HEK293 (cell line): Measurements from ENCODE around the gene PDE4D.

Experiments used
- CTCF ChIA-PET: fragments of 350-600 bp; formaldehyde crosslinking; extraction: SDS; loops from one replicate; lab custom pipeline; 2021; ENCODE audit warnings: antibody characterized with exemption; lab: Yijun Ruan, JAX
- POLR2A ChIA-PET: fragments of 300-600 bp; formaldehyde crosslinking; extraction: SDS; loops from one replicate; lab custom pipeline; 2020; ENCODE audit warnings: antibody characterized with exemption, inconsistent platforms; lab: Yijun Ruan, JAX
- H3K27ac ChIP-seq: fragments of 200-500 bp; sonication (Bioruptor generic); 2 replicates; pipeline ENCODE4 v1.5.1; 2014; ENCODE audit warnings: low read depth, low read length, control low read depth, inconsistent platforms; ENCODE audit errors: extremely low read depth
- H3K36me3 ChIP-seq, 2 experiments: fragments of 200-500 bp in 1 of 2; sonication (Bioruptor generic) in 1 of 2; 1 replicate in 1 of 2; 2 replicates in 1 of 2; pipeline ENCODE4 v1.5.1; 2014 to 2017; ENCODE audit warnings: inconsistent platforms in 2 of 2, low read length in 2 of 2; ENCODE audit not compliant: control insufficient read depth in 2 of 2, insufficient read depth in 1 of 2
- H3K4me1 ChIP-seq: fragments of 200-500 bp; sonication (Bioruptor generic); 2 replicates; pipeline ENCODE4 v1.5.1; 2014; ENCODE audit warnings: mild to moderate bottlenecking, low read length, inconsistent platforms; ENCODE audit not compliant: control insufficient read depth, insufficient read depth
- H3K4me3 ChIP-seq: 2 replicates; pipeline ENCODE4 v1.5.1; 2011; ENCODE audit warnings: low read depth, mild to moderate bottlenecking, control low read depth, low read length, moderate library complexity
- H3K9me3 ChIP-seq: fragments of 200-500 bp; sonication (Bioruptor generic); 2 replicates; pipeline ENCODE4 v1.5.1; 2014; ENCODE audit warnings: low read depth, low read length, inconsistent platforms; ENCODE audit not compliant: control insufficient read depth, insufficient read depth
- EGR2 ChIP-seq: fragments of 450-650 bp; formaldehyde crosslinking; IDR thresholded peaks from 2 replicates; pipeline ENCODE4 v1.5.1; 2016; ENCODE audit warnings: low read depth, missing biosample characterization, missing genetic modification characterization
- GLIS1 ChIP-seq: fragments of 450-650 bp; formaldehyde crosslinking; IDR thresholded peaks from 2 replicates; pipeline ENCODE4 v1.5.1; 2016; ENCODE audit warnings: missing biosample characterization, missing genetic modification characterization
- IKZF3 ChIP-seq: fragments of 450-650 bp; IDR thresholded peaks from 2 replicates; pipeline ENCODE4 v1.5.0; 2018; ENCODE audit warnings: missing biosample characterization, mild to moderate bottlenecking, missing genetic modification characterization, moderate library complexity
- PRDM4 ChIP-seq: fragments of 450-650 bp; formaldehyde crosslinking; IDR thresholded peaks from 2 replicates; pipeline ENCODE4 v1.5.1; 2017; ENCODE audit warnings: missing biosample characterization, missing genetic modification characterization
- RBAK ChIP-seq: fragments of 450-650 bp; formaldehyde crosslinking; IDR thresholded peaks from 2 replicates; pipeline ENCODE4 v1.5.1; 2016; ENCODE audit warnings: missing biosample characterization, missing genetic modification characterization
- SCRT2 ChIP-seq: fragments of 450-650 bp; formaldehyde crosslinking; IDR thresholded peaks from 2 replicates; pipeline ENCODE4 v1.5.1; 2016; ENCODE audit warnings: missing biosample characterization, missing genetic modification characterization
- ZBTB17 ChIP-seq: fragments of 450-650 bp; formaldehyde crosslinking; IDR thresholded peaks from 2 replicates; pipeline ENCODE4 v1.5.1; 2016; ENCODE audit warnings: missing biosample characterization, missing genetic modification characterization
- ZNF146 ChIP-seq: fragments of 450-650 bp; formaldehyde crosslinking; IDR thresholded peaks from 2 replicates; pipeline ENCODE4 v1.5.1; 2016; ENCODE audit warnings: missing biosample characterization, missing genetic modification characterization
- ZNF214 ChIP-seq: fragments of 450-650 bp; formaldehyde crosslinking; IDR thresholded peaks from 2 replicates; pipeline ENCODE4 v1.5.1; 2017; ENCODE audit warnings: missing biosample characterization, mild to moderate bottlenecking, missing genetic modification characterization, borderline replicate concordance
- ZNF23 ChIP-seq: fragments of 450-650 bp; formaldehyde crosslinking; IDR thresholded peaks from 2 replicates; pipeline ENCODE4 v1.5.1; 2016; ENCODE audit warnings: missing biosample characterization, missing genetic modification characterization, borderline replicate concordance
- ZNF239 ChIP-seq: fragments of 450-650 bp; formaldehyde crosslinking; IDR thresholded peaks from 2 replicates; pipeline ENCODE4 v1.5.1; 2016; ENCODE audit warnings: missing biosample characterization, missing genetic modification characterization
- ZNF580 ChIP-seq: fragments of 450-650 bp; formaldehyde crosslinking; IDR thresholded peaks from 2 replicates; pipeline ENCODE4 v1.5.1; 2016; ENCODE audit warnings: missing biosample characterization, missing genetic modification characterization
- ZNF600 ChIP-seq: fragments of 450-650 bp; formaldehyde crosslinking; IDR thresholded peaks from 2 replicates; pipeline ENCODE4 v1.5.1; 2016; ENCODE audit warnings: missing biosample characterization, missing genetic modification characterization
- ZNF677 ChIP-seq: fragments of 450-650 bp; IDR thresholded peaks from 2 replicates; pipeline ENCODE4 v1.5.0; 2018; ENCODE audit warnings: missing biosample characterization, mild to moderate bottlenecking, missing genetic modification characterization, moderate library complexity
- TF ChIP-seq, protein P1 (sequence below): fragments of 450-650 bp; formaldehyde crosslinking; IDR thresholded peaks from 2 replicates; pipeline ENCODE4 v1.5.1; 2017; ENCODE audit warnings: missing biosample characterization, missing genetic modification characterization
- TF ChIP-seq, protein P2 (sequence below): fragments of 450-650 bp; formaldehyde crosslinking; IDR thresholded peaks from 2 replicates; pipeline ENCODE4 v1.5.1; 2016; ENCODE audit warnings: missing biosample characterization, missing genetic modification characterization
- TF ChIP-seq, protein P3 (sequence below): fragments of 450-650 bp; IDR thresholded peaks from 2 replicates; pipeline ENCODE4 v1.5.1; 2018; ENCODE audit warnings: missing biosample characterization, missing genetic modification characterization

PDE4D gene

DNA sequence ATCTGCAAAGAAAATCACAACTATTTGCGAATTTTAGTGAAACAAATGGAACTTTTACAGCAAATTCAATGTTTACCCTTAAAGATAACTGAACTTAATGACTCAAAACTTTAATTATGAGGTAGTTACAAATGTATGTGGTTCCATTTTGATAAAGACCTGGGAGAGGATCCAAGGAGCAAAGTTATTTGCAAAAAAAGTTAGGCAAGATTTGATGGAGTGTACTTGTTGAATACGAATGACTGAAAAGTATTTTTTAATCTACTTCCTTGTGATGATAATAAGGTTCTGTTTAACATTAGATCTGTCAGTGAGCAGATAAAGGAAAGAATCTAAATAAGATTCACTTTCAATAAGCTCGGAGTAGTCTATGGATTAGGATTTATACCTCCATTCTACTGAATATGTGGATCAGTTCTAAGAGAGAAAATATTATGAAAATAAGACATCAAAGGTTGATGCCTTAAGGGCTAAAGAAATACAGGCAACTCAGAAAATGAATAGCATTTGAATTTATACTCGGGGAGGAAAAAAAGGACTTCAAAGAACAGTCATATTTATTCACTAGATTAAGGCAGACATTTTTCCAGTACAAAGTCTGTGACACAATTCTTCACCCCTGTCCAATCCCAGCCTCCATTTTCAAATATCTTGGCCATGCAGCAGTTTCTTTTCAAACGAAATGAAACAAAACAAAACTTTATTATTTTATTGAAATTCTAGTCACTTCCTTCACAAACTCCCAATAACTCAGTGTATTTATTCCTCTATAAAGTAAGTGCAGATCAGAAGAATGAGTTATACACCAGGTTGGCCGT is 199.8 kb downstream of the PDE4D start:
- Histone ChIP-seq H3K9me3 (no peaks in the 10 kb centered on the region), H3K4me3 (no peak overlapping the region), H3K4me1 (no peaks in the 10 kb centered on the region; the same call in 1 of the 2 replicates)
- TF ChIP-seq, protein P1, sequence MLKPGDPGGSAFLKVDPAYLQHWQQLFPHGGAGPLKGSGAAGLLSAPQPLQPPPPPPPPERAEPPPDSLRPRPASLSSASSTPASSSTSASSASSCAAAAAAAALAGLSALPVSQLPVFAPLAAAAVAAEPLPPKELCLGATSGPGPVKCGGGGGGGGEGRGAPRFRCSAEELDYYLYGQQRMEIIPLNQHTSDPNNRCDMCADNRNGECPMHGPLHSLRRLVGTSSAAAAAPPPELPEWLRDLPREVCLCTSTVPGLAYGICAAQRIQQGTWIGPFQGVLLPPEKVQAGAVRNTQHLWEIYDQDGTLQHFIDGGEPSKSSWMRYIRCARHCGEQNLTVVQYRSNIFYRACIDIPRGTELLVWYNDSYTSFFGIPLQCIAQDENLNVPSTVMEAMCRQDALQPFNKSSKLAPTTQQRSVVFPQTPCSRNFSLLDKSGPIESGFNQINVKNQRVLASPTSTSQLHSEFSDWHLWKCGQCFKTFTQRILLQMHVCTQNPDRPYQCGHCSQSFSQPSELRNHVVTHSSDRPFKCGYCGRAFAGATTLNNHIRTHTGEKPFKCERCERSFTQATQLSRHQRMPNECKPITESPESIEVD, result 0 out of 2 replicates have a peak, but pooled peaks have one; percentile 26
- TF ChIP-seq IKZF3 (tag by site-specific recombination) (no peak), SCRT2 (peak; percentile 64)
- TF ChIP-seq, all 188 proteins: peak for 2
- ChIA-PET CTCF (interaction anchor here (0.6 to 1.1 kb wide), 2 partner anchors 20 to 57 kb away, joined by 3 read pairs; no protein-coding TSS in a partner anchor), POLR2A (no interaction called here)
- Histone ChIP-seq H3K36me3 (no peaks in the 10 kb centered on the region), H3K27ac (no peak overlapping the region)

GRCh38 chr5:59685793-59686192 is 207.7 kb downstream of the PDE4D start:
- H3K9me3 ChIP-seq, result no peaks in the 10 kb centered on the region
- no peak overlapping the region for H3K4me3 ChIP-seq
- H3K36me3 ChIP-seq, result no peaks in the 10 kb centered on the region
- TF ChIP-seq ZNF677 (tag by site-specific recombination), result no peak
- TF ChIP-seq, protein P2, sequence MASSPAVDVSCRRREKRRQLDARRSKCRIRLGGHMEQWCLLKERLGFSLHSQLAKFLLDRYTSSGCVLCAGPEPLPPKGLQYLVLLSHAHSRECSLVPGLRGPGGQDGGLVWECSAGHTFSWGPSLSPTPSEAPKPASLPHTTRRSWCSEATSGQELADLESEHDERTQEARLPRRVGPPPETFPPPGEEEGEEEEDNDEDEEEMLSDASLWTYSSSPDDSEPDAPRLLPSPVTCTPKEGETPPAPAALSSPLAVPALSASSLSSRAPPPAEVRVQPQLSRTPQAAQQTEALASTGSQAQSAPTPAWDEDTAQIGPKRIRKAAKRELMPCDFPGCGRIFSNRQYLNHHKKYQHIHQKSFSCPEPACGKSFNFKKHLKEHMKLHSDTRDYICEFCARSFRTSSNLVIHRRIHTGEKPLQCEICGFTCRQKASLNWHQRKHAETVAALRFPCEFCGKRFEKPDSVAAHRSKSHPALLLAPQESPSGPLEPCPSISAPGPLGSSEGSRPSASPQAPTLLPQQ (tag by site-specific recombination), result no peak
- TF ChIP-seq, protein P3, sequence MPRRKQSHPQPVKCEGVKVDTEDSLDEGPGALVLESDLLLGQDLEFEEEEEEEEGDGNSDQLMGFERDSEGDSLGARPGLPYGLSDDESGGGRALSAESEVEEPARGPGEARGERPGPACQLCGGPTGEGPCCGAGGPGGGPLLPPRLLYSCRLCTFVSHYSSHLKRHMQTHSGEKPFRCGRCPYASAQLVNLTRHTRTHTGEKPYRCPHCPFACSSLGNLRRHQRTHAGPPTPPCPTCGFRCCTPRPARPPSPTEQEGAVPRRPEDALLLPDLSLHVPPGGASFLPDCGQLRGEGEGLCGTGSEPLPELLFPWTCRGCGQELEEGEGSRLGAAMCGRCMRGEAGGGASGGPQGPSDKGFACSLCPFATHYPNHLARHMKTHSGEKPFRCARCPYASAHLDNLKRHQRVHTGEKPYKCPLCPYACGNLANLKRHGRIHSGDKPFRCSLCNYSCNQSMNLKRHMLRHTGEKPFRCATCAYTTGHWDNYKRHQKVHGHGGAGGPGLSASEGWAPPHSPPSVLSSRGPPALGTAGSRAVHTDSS (tag by site-specific recombination), result no peak
- no peak for TF ChIP-seq ZBTB17
- TF ChIP-seq ZNF600 (tag by site-specific recombination), result no peak
- TF ChIP-seq EGR2 (tag by site-specific recombination), result no peak
- no peak for TF ChIP-seq ZNF214 (tag by site-specific recombination)
- no peaks in the 10 kb centered on the region for H3K4me1 ChIP-seq
- no peak overlapping the region for H3K27ac ChIP-seq
- POLR2A ChIA-PET, result no interaction called here
- CTCF ChIA-PET, result interaction anchor here (0.6 kb wide), 1 partner anchor 246 kb away, joined by 4 read pairs; no protein-coding TSS in a partner anchor

GRCh38 chr5:59685191-59685530 is 208.4 kb downstream of the PDE4D start:
- no peaks in the 10 kb centered on the region for H3K9me3 ChIP-seq
- H3K27ac ChIP-seq, result no peak overlapping the region
- no peak for TF ChIP-seq GLIS1 (tag by site-specific recombination)
- no peak for TF ChIP-seq ZNF580
- TF ChIP-seq ZNF239 (tag by site-specific recombination), result no peak
- no peak for TF ChIP-seq ZNF23 (tag by site-specific recombination)
- no peak for TF ChIP-seq RBAK (tag by site-specific recombination)
- TF ChIP-seq PRDM4 (tag by site-specific recombination), result no peak
- TF ChIP-seq ZNF146 (tag by site-specific recombination), result no peak
- H3K4me1 ChIP-seq, result no peaks in the 10 kb centered on the region
- ChIA-PET POLR2A (no interaction called here), CTCF (interaction anchor here (0.6 kb wide), 1 partner anchor 246 kb away, joined by 4 read pairs; no protein-coding TSS in a partner anchor)
- H3K4me3 ChIP-seq, result no peak overlapping the region
- no peaks in the 10 kb centered on the region for H3K36me3 ChIP-seq
